M059J (cell line): ENCODE measurements around the gene RIC3. TPM values are rescaled to one million over a fixed set of nuclear protein-coding genes. Genes with fewer than 3 reads are reported as not detected.
A peak's percentile ranks its signal among the peaks of the same experiment; 100 is the strongest.
"Not testable (repeated sequence)": the region's sequence is repeated elsewhere in the genome, so short reads cannot be mapped to it uniquely, and the experiment has no call there.

Experiments used
- DNase-seq: peaks from one replicate; pipeline ENCODE4 v3.0.0-alpha.2; 2012; ENCODE audit warnings: low read depth
- total RNA-seq: library from RNA; depleted of rRNA; stranded (reverse); fragments of >200 nt; shearing (Covaris generic); gene quantifications from 2 replicates; pipeline ENCODE4 v1.2.3, GENCODE V29; 2014

The RIC3 gene
- total RNA-seq, 1 experiment from 2014 or later, result 0.32 TPM

DNA sequence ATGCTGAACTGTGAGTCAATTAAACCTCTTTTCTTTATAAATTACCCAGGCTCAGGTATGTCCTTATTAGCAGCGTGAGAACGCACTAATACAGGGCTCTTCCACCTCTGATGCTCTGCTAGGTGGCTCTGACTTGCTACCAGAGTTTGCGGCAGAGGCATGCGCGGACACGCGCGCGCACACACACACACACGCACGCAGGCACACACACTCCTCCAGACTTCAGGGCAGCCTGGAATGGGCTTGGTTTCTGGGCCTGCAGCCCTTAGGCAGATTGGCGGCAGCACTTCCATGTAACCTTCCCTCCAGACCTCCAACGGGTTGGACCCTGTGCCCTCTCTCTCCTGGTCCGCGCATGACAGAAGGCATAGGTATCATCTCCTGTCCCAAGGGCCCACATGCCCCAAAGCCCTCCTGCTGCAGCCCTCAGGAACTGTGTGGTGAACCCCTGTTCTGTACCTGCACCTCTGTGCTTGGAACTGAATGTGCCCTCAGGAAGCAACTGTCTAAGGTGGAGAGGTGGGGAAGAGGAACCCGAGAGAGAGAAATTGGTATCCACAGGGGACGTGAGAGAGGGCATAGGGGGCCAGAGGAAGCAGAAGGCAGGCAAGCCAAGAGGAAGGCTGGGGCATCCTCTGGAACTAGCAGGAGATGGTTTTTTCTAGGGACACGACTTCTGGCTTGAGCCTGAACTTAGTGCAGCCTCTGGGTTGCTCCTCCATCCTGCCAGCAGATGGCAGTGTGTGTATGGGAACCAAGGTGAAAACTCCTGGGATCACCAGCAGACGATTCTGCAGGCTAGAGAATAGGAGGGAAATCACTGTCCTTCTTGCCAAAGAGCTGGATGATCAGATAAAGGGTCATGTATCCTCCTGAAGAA is 23.4 kb upstream of the RIC3 start:
- DNase-seq, result peak; percentile 65

DNA sequence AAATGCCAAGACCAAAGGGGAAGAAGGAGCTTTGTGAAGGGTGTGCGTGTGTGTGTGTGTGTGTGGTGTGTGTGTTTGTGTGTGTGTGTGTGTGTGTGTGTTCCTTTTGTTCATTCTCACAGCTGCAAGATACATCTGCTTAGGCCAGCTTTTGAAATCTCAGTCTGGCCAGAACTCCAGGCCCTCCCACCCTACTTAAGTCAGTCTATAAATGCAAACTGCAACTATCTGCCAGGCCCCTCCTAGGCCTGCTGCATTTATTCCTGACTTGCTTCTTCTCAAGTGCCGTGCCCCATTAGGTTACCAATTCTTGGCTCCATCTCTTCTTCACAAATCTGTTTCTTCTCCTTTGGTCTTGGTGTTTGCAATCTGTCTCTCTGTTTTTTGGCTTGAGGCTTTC is 21.6 kb upstream of the RIC3 start:
- no peak for DNase-seq

- DNase-seq, result no peak
These were observed 17.6 kb upstream of the RIC3 start for GRCh38 chr11:8186429-8186828.

DNA sequence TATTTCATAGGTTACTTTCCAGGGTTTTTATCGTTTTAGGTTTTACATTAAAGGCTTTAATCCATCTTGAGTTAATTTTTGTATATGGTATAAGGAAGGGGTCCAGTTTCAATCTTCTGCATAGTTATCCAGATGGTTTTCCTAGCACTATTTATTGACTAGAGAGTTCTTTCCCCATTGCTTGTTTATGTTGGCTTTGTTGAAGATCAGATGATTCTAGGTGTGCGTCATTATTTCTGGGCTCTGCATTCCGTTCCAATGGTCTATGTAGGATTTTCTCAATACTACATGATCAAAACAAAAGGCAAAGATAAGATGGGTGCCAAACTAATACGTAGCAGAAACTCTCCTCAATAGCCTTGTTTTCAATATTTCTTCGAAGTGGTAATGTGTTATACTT is 14.3 kb upstream of the RIC3 start:
- no peak for DNase-seq

DNA sequence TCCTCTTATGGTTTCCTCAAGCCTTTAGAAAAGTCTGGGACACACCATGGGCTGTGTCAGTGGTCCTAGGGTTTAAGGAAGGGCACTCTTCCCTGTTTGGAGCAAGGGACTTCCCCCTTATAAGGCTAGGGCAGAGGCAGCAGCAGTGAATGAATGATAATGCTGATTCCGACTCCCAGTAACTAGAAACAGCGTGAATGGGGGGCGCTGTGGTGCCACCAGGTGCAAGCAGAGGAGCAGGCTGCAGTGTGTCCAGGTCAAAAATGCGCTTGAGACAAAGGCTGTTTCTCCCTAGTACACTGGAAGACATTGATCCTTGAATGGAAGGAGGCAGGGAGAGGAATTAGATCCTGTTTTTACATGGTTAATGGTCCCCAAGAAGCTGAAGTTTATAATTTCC is 11.6 kb upstream of the RIC3 start:
- DNase-seq, result no peak

GRCh38 chr11:8178297-8178696 is 9.5 kb upstream of the RIC3 start:
- no peak for DNase-seq

- no peak for DNase-seq
These were observed 8.3 kb upstream of the RIC3 start for GRCh38 chr11:8177136-8177535.

GRCh38 chr11:8167796-8168195 is 1.0 kb downstream of the RIC3 start:
- DNase-seq, result peak; percentile 15

DNA sequence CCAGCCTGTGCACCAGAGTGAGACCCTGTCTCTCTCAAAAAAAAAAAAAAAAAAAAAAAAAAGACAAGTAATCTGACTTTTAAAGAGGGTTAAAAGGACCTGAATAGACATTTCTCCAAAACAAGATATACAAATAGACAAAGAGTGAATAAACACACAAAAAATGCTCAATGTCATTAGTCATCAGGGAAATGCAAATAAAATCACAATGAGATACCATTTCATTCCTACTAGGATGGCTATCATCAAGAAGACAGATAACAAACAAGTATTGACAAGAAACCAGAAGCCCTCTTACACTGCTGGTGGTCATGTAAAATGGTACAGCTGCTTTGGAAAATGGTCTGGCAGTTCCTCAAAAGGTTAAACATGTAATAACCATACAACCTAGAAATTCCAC is 4.1 kb downstream of the RIC3 start:
- no peak for DNase-seq

- DNase-seq, result not testable (repeated sequence)
These were observed 7.1 kb downstream of the RIC3 start for GRCh38 chr11:8161627-8162304.

DNA sequence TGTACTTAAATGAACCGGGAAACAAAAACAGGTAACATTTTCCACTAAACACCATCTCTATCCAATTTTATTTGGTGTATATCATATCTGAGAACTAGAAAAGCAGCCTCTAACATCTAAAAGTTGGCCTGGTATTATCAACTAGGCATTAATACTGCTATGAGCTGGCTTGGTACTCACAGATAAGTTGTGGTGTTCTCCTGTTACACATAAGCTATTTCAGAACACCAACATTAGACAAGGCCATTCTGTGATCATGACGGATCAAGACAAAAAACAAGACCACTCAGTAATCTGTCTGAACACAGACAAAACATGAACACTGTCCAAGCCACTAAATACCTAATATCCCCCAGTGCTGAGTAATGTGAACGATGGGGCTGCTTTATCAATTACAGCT is 11.9 kb downstream of the RIC3 start:
- DNase-seq, result no peak

DNA sequence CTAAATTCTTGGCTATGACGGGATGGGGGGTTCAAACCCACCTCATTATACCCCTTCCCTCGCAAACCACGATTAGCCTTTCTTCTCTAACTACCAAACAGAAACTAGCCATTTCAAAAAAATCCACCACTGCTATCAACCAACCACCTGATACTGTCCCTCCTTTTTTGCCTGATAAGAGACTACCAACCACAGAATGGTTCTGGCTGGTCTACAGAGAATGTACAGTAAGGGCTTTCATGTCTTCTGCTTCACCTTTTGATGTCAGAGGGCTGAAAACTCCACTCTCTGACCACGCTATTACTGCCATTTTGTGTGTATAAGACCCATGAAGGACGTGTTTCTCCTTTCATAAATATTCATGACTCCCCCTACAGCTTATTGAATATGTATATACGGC is 19.1 kb downstream of the RIC3 start:
- DNase-seq, result no peak

DNA sequence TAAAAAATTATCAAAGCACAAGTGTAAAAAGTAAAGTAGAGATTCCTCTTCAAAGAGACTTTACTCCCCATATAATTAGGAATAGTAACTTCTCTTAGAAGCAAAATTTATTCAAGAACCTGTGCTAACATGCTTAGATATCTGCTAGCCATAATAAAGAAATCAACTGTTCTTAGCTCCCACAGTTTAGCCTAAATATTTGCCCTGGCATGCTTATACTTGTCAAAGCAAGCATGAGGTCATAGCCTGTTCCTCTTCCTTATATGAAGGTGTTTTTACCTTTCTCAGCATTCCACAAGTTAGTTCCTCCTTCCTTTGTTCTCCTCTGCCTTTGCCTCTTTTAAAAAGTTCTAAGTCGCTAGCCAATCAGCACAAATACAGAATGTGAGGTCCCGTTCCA is 30.3 kb downstream of the RIC3 start:
- DNase-seq, result no peak

GRCh38 chr11:8127447-8127846 is 41.4 kb downstream of the RIC3 start:
- no peak for DNase-seq

GRCh38 chr11:8126649-8127289 is 42.1 kb downstream of the RIC3 start:
- no peak for DNase-seq

GRCh38 chr11:8122173-8122764 is 46.6 kb downstream of the RIC3 start:
- no peak for DNase-seq

DNA sequence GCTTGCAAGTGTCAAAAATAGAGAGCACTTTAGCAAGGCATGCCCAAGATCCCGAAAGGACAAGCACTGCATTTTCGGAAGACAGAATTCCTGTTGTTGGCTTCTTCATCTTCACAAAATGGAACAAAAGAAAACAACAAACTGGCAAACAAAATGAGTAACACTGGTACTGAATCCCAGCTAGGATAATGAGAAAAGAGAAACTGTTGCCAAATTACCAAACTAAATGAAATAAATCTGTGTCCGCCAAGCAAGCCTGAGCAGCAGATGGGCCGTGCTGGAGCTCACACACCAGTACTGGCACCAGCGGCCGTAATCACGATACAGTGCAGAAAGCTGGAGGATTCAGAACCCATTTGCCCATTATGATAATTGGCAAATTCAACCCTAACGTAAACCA is 57.2 kb downstream of the RIC3 start:
- DNase-seq, result no peak

DNA sequence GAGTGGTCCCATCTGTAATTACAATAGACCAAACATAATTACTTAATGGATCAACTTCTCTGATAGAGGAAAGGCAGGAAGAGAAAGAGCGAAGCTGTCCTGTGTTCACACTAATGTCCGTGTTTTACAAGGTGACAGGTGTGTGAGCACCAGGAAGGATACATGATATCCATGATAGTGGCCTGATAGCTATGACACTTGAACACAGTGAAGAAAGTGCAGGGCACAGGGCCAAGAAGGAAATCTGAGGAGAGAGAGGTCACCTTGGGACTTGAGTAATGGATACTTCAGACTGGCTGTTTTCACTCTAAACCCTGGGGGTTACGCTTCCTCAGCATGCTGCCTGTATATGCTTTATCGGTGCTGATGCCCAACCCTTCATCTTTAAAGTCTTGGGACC is 58.4 kb downstream of the RIC3 start:
- DNase-seq, result no peak

- no peak for DNase-seq
These were observed 59.1 kb downstream of the RIC3 start for GRCh38 chr11:8109675-8110074.

DNA sequence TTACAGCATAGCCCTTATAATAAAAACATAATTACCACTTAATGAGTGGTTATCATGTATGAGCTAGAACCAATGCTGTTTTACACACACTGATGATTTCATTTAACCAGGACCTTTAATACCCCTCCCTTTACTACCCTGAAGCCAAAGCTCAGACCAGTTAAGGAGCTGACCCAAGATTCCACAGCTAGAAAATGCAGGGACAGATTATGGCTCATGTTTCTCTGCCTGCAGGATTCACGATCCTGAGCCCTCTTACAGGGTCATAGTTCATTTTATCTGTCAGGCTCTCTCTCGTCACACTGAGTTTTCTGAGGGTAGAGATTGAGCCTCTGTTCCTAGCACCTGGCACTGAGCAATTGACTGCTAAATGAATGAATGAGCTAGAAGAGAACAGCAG is 60.4 kb downstream of the RIC3 start:
- no peak for DNase-seq

GRCh38 chr11:8107642-8108041 is 61.2 kb downstream of the RIC3 start:
- DNase-seq, result no peak

DNA sequence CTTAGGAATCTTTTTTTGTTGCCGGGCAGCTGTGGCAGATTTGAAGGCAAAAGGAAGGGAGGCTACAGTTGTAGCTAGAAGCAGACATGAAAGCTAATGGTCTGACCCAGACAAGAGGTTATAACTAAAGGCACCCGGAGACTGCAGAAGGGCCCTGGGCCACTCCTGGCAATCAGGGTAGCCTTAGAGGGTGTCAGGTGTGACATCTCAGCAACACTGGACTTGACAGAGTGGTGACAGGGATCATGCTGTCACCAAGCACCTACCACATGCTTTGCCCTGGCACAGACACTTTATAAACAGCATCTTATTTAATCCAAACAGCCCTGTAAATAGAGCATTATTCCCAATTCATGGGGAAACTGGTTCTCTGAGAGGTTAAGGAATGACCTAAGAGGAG is 62.1 kb downstream of the RIC3 start:
- DNase-seq, result no peak

DNA sequence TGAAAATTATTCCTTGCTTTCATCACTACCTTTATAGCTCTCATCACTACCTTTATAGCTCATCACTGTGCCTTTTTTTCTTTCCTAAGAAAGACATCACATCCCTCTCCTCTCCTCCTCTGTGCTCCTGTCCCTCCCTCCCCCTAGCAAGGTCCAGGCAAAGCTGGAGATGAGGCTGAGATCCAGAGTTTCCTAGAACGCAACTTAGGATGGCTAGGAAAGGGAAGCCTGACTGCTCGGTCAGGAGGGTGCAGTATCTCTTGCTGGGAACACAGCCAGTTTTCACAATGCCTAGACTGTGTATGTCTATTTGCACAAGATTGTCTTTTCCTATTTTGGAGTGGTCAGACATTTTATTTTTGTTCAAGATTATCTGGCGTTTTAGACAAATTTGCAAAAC is 63.2 kb downstream of the RIC3 start:
- no peak for DNase-seq
